Body of pancreas (tissue), 4 donors: Measurements from ENCODE around the gene AFG1L.

Source experiments
- POLR2A ChIP-seq, 3 donors: fragments of 450-650 bp; IDR thresholded peaks; one replicate each; pipeline ENCODE4 v1.6.1; 2016; ENCODE audit warnings: antibody characterized with exemption in 3 of 3, mild to moderate bottlenecking in 2 of 3
- TF ChIP-seq, protein P1 (sequence below), 7 experiments: fragments of 450-650 bp in 4 of 7; fragments of 200-600 bp in 3 of 7; sonication (generic) in 3 of 7; IDR thresholded peaks; one replicate each; pipeline ENCODE4 v1.5.1; 2016 to 2019; ENCODE audit warnings: antibody characterized with exemption in 7 of 7

DNA sequence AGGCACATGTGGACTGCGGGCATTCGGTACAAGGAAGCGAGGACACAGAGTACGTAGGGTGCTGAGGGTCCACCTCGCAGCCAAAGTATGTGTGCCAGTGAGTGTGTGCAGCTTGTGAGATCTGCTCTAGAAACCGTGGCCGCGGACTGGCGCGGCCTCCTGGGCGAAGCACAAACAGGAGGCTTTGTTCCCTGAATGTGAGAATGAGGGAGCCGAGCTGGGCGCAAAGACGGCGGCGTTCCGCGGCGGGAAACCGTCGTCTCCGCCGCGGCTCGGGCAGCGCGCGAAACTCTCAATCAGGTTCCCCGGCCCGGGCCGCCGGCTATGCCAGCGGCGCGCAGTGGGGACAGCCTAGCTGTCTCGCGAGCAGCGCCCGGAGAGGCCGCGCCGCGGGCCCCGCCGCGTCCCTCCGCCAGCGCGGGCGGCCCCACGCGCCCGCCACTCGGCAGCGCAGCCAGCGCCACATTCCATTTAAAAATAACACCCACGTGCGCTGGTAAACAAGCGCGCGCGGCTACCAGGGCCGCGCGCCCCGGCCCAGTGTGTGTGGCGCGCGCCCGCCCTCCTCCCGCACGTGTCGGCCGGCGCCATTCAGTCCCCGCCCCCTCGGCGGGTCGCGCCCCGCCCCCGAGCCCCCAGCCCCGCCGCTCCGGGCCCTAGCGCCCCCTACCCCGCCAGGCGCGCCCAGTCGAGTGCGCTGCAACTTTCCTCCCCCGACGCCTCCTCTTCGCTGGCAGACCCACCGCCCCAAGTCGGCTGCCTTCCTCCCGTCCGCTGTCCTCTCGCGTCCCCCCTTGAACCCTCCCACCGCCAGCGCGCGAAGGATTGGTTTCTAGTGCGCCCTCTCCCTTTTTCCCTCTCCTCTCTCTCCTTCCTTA lies 262.9 kb downstream of the AFG1L start:
- TF ChIP-seq POLR2A (IDR thresholded peaks at IDR 0.05): peak in 2 of 3 donors; percentile 63 to 76
- TF ChIP-seq, protein P1, sequence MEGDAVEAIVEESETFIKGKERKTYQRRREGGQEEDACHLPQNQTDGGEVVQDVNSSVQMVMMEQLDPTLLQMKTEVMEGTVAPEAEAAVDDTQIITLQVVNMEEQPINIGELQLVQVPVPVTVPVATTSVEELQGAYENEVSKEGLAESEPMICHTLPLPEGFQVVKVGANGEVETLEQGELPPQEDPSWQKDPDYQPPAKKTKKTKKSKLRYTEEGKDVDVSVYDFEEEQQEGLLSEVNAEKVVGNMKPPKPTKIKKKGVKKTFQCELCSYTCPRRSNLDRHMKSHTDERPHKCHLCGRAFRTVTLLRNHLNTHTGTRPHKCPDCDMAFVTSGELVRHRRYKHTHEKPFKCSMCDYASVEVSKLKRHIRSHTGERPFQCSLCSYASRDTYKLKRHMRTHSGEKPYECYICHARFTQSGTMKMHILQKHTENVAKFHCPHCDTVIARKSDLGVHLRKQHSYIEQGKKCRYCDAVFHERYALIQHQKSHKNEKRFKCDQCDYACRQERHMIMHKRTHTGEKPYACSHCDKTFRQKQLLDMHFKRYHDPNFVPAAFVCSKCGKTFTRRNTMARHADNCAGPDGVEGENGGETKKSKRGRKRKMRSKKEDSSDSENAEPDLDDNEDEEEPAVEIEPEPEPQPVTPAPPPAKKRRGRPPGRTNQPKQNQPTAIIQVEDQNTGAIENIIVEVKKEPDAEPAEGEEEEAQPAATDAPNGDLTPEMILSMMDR (IDR thresholded peaks at IDR 0.05): peak in 3 of 7 experiments; percentile 15 to 22 (median 18)
